Activated T-helper 1 cell treated with anti-CD3 and anti-CD28 coated beads, Interleukin-12 subunit alpha, Interleukin-12 subunit beta, Interleukin-2, Interleukin-4 antibody, amounts not matched to agents 30 ng/mL and 10 ng/mL and 1 ng/mL, durations not matched to agents 14 hours and 24 hours and 36 hours (primary cell): Measurements from ENCODE around the gene MTMR12. TPM values are rescaled to one million over a fixed set of nuclear protein-coding genes. Genes with fewer than 3 reads are reported as not detected.
A peak's percentile ranks its signal among the peaks of the same experiment; 100 is the strongest.
"Not testable (repeated sequence)": the region's sequence is repeated elsewhere in the genome, so short reads cannot be mapped to it uniquely, and the experiment has no call there.

ENCODE experiments used
- DNase-seq: peaks from one replicate; pipeline ENCODE4 v3.0.0; 2021; ENCODE audit warnings: low spot score
- H3K27ac Mint-ChIP-seq: one replicate; pipeline ENCODE4 v1.8.0; 2021; ENCODE audit warnings: mild to moderate bottlenecking, mixed read lengths
- H3K27me3 Mint-ChIP-seq: one replicate; pipeline ENCODE4 v1.8.0; 2022; ENCODE audit warnings: mild to moderate bottlenecking, moderate library complexity, mixed read lengths; ENCODE audit not compliant: insufficient read depth
- H3K36me3 Mint-ChIP-seq: one replicate; pipeline ENCODE4 v1.8.0; 2021; ENCODE audit warnings: low read depth, mixed read lengths
- H3K4me1 Mint-ChIP-seq: one replicate; pipeline ENCODE4 v1.8.0; 2021; ENCODE audit warnings: low read depth, mixed read lengths
- H3K4me3 Mint-ChIP-seq: one replicate; pipeline ENCODE4 v1.8.0; 2021; ENCODE audit warnings: mild to moderate bottlenecking, moderate library complexity, mixed read lengths
- H3K9me3 Mint-ChIP-seq: one replicate; pipeline ENCODE4 v1.8.0; 2021; ENCODE audit warnings: mixed read lengths
- intact Hi-C: fragments of 100-400 bp; cut with micrococcal nuclease; formaldehyde crosslinking; loops from one replicate; pipeline ENCODE4 v1.15.1; 2024
- total RNA-seq: library from RNA; stranded (reverse); gene quantifications from 2 replicates; pipeline ENCODE4 v1.2.3, GENCODE V29; 2022

Gene MTMR12
- total RNA-seq, 1 donor from 2014 or later = 26.2 TPM

DNA sequence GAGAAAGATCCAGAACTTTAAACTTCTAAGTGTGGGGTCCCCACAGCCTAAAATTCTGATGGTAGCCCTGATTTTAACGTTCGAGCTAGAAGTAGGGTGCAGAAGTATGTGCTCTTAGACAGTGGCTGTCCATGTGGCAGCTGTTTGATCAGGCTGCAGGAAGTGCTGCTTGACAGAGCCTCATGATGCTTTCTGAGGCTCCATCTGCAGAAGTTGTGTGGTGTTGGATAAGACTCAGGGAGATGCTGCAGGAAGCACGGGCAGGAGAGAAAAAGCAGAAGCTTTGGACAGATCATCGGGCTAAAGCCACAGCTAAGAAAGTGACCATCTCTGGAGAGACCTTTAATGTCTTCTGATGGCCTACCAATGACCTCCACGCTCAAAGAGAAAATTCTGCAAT lies 8.1 kb downstream of the MTMR12 start:
- H3K36me3 Mint-ChIP-seq = peaks cover 25% of the 10 kb centered on the region
- H3K9me3 Mint-ChIP-seq = no peaks in the 10 kb centered on the region
- DNase-seq = no peak
- peaks cover 35% of the 10 kb centered on the region for H3K4me1 Mint-ChIP-seq
- intact Hi-C loops = no loop called here
- no peaks in the 10 kb centered on the region for H3K27me3 Mint-ChIP-seq
- no peak overlapping the region for H3K4me3 Mint-ChIP-seq
- H3K27ac Mint-ChIP-seq = no peak overlapping the region

DNA sequence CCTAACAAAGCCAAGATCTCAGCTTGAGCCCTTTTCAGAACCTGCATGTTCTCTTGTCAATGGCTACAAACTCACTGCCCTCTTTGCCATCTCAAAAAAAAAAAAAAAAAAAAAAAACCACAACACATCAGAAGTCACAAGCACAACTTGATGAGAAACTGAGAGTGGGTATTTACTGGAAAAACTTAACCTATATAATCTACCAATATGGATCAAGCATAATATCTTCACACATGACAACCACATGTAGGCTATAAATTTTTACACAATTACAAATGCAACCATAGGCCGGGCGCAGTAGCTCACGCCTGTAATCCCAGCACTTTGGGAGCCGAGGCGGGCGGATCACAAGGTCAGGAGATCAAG lies 9.0 kb downstream of the MTMR12 start:
- H3K4me1 Mint-ChIP-seq = peaks cover 31% of the 10 kb centered on the region
- intact Hi-C loops = no loop called here
- no peaks in the 10 kb centered on the region for H3K27me3 Mint-ChIP-seq
- no peak overlapping the region for H3K4me3 Mint-ChIP-seq
- no peaks in the 10 kb centered on the region for H3K9me3 Mint-ChIP-seq
- DNase-seq = no peak
- peaks cover 16% of the 10 kb centered on the region for H3K36me3 Mint-ChIP-seq
- no peak overlapping the region for H3K27ac Mint-ChIP-seq

GRCh38 chr5:32302835-32303754 lies 9.6 kb downstream of the MTMR12 start:
- DNase-seq = no peak
- Mint-ChIP-seq H3K27ac (no peak overlapping the region), H3K9me3 (no peaks in the 10 kb centered on the region), H3K4me3 (no peak overlapping the region), H3K4me1 (peaks cover 31% of the 10 kb centered on the region), H3K27me3 (no peaks in the 10 kb centered on the region), H3K36me3 (peaks cover 13% of the 10 kb centered on the region)
- intact Hi-C loops = no loop called here

DNA sequence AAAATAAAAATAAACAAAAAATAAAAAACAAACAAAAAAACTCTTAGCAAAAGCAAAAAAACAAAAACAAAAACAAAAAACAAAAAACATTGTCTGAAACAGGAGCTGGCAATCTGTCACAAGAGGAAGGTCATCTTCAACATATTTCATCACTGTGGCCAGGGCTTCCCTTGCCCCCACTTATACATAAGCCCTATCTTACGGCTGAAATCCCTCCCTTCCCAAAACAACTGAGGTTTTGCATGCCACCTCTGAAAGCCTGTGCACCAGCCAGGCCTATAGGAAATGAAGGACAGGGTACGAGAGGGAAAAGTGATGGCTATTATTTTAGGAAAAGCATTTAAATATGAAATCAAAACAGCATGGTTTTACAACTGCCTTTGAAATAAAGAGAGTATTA lies 10.8 kb downstream of the MTMR12 start:
- H3K27me3 Mint-ChIP-seq = no peaks in the 10 kb centered on the region
- peaks cover 17% of the 10 kb centered on the region for H3K36me3 Mint-ChIP-seq
- intact Hi-C loops = no loop called here
- no peak overlapping the region for H3K27ac Mint-ChIP-seq
- no peak for DNase-seq
- no peaks in the 10 kb centered on the region for H3K9me3 Mint-ChIP-seq
- no peak overlapping the region for H3K4me3 Mint-ChIP-seq
- peaks cover 40% of the 10 kb centered on the region for H3K4me1 Mint-ChIP-seq

GRCh38 chr5:32299059-32299677 lies 13.6 kb downstream of the MTMR12 start:
- intact Hi-C loops = no loop called here
- Mint-ChIP-seq H3K27me3 (no peaks in the 10 kb centered on the region), H3K4me1 (peaks cover 34% of the 10 kb centered on the region), H3K27ac (no peak overlapping the region), H3K36me3 (peaks cover 17% of the 10 kb centered on the region), H3K4me3 (no peak overlapping the region), H3K9me3 (no peaks in the 10 kb centered on the region)
- DNase-seq = no peak

DNA sequence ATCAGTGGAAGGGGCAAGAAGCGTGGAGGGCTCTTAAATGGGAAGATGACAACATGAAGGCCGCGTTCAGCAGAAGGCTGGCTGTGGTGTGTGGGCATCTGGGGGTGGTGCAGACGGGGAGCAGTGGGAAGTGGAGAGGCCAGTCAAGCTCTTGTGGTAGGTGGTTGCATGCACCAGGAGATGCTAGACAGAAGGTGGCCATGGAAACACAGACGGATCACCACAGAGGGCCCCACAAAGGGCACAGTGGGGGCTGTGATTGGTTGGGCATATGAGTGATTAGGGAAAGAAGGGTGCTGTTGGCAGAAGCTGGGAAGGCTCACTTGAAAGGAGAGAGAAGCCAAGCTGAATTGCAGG lies 14.7 kb downstream of the MTMR12 start:
- Mint-ChIP-seq H3K4me3 (peak overlapping the region; percentile 12), H3K4me1 (peaks cover 26% of the 10 kb centered on the region), H3K9me3 (no peaks in the 10 kb centered on the region), H3K27me3 (no peaks in the 10 kb centered on the region), H3K27ac (peak overlapping the region; percentile 8), H3K36me3 (peaks cover 26% of the 10 kb centered on the region)
- intact Hi-C loops = no loop called here
- no peak for DNase-seq

DNA sequence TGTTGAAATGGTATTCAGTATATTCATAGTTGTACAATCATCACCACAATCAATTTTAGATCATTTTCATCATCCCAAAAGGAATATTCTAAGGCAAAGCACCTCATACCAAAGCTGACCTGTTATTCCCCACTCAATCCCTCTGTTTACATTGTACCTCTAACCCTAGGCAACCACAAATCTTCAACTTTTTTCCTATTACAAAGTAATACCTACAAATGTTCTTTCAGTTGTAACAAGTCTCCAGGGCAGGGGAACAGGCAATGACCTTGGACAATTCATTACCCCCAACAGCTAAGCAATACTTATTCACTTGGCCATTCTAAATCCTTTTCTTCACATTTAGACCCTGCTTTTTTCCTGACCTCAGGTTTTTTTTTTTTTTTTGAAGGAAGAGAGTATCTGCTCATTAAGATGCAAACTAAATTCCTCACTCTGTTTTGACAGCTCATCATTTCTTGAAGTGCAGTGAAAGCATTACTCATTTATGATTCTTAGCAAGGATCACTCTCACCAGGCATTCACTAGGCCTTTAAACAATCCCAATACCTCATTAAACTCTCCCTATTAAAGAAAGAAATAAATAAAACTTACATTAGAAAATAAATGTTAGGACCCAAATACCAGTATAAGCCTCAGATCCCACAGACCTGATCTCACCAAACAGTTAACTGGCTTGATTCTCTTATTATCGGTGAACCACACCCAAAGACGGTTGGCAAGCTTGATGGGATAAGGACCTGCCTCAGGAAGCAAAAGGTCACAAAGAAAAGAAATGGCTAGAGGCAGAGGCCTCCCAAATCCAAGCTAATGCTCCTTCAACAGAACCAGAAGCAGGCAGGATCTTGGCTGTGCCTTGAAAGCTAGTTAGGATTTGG lies 15.3 kb downstream of the MTMR12 start:
- H3K4me1 Mint-ChIP-seq = peaks cover 23% of the 10 kb centered on the region
- H3K27ac Mint-ChIP-seq = peak overlapping the region; percentile 11
- peaks cover 27% of the 10 kb centered on the region for H3K36me3 Mint-ChIP-seq
- H3K27me3 Mint-ChIP-seq = no peaks in the 10 kb centered on the region
- H3K4me3 Mint-ChIP-seq = peak overlapping the region; percentile 12
- intact Hi-C loops = loop anchor here (1.0 kb wide), 1 partner anchor 17 kb away; no protein-coding TSS in a partner anchor
- no peaks in the 10 kb centered on the region for H3K9me3 Mint-ChIP-seq
- DNase-seq = no peak

GRCh38 chr5:32295966-32296772 lies 16.6 kb downstream of the MTMR12 start:
- not testable (repeated sequence) for H3K4me3 Mint-ChIP-seq, H3K27me3 Mint-ChIP-seq, DNase-seq, H3K9me3 Mint-ChIP-seq
- Mint-ChIP-seq H3K4me1 (peaks cover 27% of the 10 kb centered on the region), H3K36me3 (peaks cover 36% of the 10 kb centered on the region), H3K27ac (peak overlapping the region; percentile 79)
- intact Hi-C loops = loop anchor here (2.0 kb wide), 1 partner anchor 15 kb away; no protein-coding TSS in a partner anchor

- Mint-ChIP-seq H3K27ac (no peak overlapping the region), H3K4me3 (no peak overlapping the region), H3K9me3 (no peaks in the 10 kb centered on the region), H3K4me1 (peaks cover 17% of the 10 kb centered on the region), H3K36me3 (peaks cover 29% of the 10 kb centered on the region), H3K27me3 (no peaks in the 10 kb centered on the region)
- intact Hi-C loops = no loop called here
- no peak for DNase-seq
Observed at GRCh38 chr5:32291591-32291990, 21.1 kb downstream of the MTMR12 start.

GRCh38 chr5:32290922-32291321 lies 21.8 kb downstream of the MTMR12 start:
- H3K36me3 Mint-ChIP-seq = peaks cover 29% of the 10 kb centered on the region
- DNase-seq = peak; percentile 9
- H3K27ac Mint-ChIP-seq = peak overlapping the region; percentile 45
- H3K4me1 Mint-ChIP-seq = peaks cover 18% of the 10 kb centered on the region
- intact Hi-C loops = no loop called here
- H3K27me3 Mint-ChIP-seq = no peaks in the 10 kb centered on the region
- H3K4me3 Mint-ChIP-seq = no peak overlapping the region
- no peaks in the 10 kb centered on the region for H3K9me3 Mint-ChIP-seq

DNA sequence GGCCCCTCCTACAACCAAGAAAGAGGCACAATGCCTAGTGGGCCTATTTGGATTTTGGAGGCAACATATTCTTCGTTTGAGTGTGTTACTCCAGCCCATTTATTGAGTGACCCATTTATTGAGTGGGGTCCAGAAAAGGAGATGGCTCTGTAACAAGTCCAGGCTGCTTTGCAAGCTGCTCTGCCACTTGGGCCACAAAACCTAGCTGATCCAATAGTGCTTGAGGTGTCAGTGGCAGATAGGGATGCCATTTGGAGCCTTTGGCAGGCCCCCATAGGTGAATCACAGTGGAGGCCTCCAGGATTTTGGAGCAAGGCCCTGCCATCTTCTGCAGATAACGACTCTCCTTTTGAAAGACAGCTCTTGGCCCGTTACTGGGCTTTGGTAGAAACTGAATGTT lies 22.2 kb downstream of the MTMR12 start:
- H3K4me3 Mint-ChIP-seq, intact Hi-C loops, H3K27ac Mint-ChIP-seq, H3K27me3 Mint-ChIP-seq, DNase-seq, H3K9me3 Mint-ChIP-seq: not testable (repeated sequence)
- Mint-ChIP-seq H3K36me3 (peaks cover 32% of the 10 kb centered on the region), H3K4me1 (peaks cover 21% of the 10 kb centered on the region)

DNA sequence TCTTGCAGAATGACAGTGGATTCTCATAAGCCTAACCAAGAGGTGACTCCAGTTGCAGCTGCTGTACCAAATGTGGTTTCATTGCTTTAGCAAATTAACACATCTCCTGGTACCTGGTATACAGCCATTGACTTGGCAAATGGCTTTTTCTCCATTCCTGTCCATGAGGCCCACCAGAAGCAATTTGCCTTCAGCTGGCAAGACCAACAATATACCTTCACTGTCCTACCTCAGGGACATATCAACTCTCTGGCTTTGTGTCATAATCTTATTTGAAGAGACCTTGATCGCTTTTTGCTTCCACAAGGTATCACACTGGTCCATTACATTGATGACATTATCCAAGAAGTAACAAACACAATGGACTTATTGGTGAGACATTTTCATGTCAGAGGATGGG lies 22.8 kb downstream of the MTMR12 start:
- DNase-seq, intact Hi-C loops, H3K9me3 Mint-ChIP-seq, H3K4me3 Mint-ChIP-seq, H3K27ac Mint-ChIP-seq, H3K27me3 Mint-ChIP-seq: not testable (repeated sequence)
- peaks cover 22% of the 10 kb centered on the region for H3K4me1 Mint-ChIP-seq
- H3K36me3 Mint-ChIP-seq = peaks cover 33% of the 10 kb centered on the region
